Small intestine (tissue), 7 donors: Measurements from ENCODE around the gene SNX30. TPM values are rescaled to one million over a fixed set of nuclear protein-coding genes. Genes with fewer than 3 reads are reported as not detected.

Experiments
- DNase-seq, 2 donors: peaks; one replicate each; pipeline versions ENCODE4 v3.0.0 to v3.0.0-alpha.2; 2013
- FAIRE-seq: peaks from 2 replicates; lab custom pipeline; 2012; peaks lifted over from hg19 to GRCh38; lab: Jason Lieb, UNC
- H3K27ac ChIP-seq, 3 donors: one replicate each; pipeline ENCODE4 v1.5.1; 2013; ENCODE audit warnings: low read length in 2 of 3, mild to moderate bottlenecking in 2 of 3, control low read depth in 1 of 3, inconsistent platforms in 1 of 3, low read depth in 1 of 3, moderate library complexity in 1 of 3
- H3K27me3 ChIP-seq, 3 donors: one replicate each; pipeline ENCODE4 v1.6.1; 2013; ENCODE audit warnings: low read length in 3 of 3, inconsistent platforms in 1 of 3; ENCODE audit not compliant: control insufficient read depth in 3 of 3, insufficient read depth in 3 of 3
- H3K36me3 ChIP-seq, 3 donors: one replicate each; pipeline ENCODE4 v1.6.1; 2013; ENCODE audit warnings: low read length in 3 of 3, inconsistent platforms in 1 of 3, low read depth in 1 of 3, mild to moderate bottlenecking in 1 of 3, moderate library complexity in 1 of 3; ENCODE audit not compliant: control insufficient read depth in 3 of 3, insufficient read depth in 2 of 3
- H3K4me1 ChIP-seq, 3 donors: one replicate each; pipeline ENCODE4 v1.6.1; 2013; ENCODE audit warnings: low read length in 2 of 3, inconsistent platforms in 1 of 3, low read depth in 1 of 3, mild to moderate bottlenecking in 1 of 3, moderate library complexity in 1 of 3; ENCODE audit not compliant: control insufficient read depth in 3 of 3, insufficient read depth in 2 of 3
- H3K4me3 ChIP-seq, 3 donors: one replicate each; pipeline ENCODE4 v1.5.1; 2013; ENCODE audit warnings: low read length in 3 of 3, control low read depth in 1 of 3, inconsistent platforms in 1 of 3, low read depth in 1 of 3, mild to moderate bottlenecking in 1 of 3, moderate library complexity in 1 of 3
- H3K9me3 ChIP-seq, 2 donors: one replicate each; pipeline ENCODE4 v1.6.1; 2013; ENCODE audit warnings: low read depth in 1 of 2, low read length in 1 of 2; ENCODE audit not compliant: control insufficient read depth in 2 of 2, insufficient read depth in 1 of 2
- WGBS, 3 donors: extraction: QIAGEN DNeasy Blood & Tissue Kit; methylation state at CpG; one replicate each; pipeline ENCODE4 v1.1.7; 2013; 5-methylcytosine and 5-hydroxymethylcytosine counted together
- polyA plus RNA-seq, 4 donors: library from polyadenylated mRNA; stranded (reverse) in 3 of 4; unstranded in 1 of 4; fragments of 200-250 nt in 3 of 4; fragments of 120-200 nt in 1 of 4; gene quantifications; one replicate each; pipeline versions ENCODE4 v1.2.1 to v1.2.3, GENCODE V29; 2013
- donor health status: healthy with polysubstance abuse.
- donor health status: control.
- donor health status: control.
- donor health status: Bipolar disorder and iron deficiency.
- donor health status: healthy.

SNX30 gene
- polyA plus RNA-seq, 4 donors, result 5.1 to 24.9 (median 6.8) TPM

DNA sequence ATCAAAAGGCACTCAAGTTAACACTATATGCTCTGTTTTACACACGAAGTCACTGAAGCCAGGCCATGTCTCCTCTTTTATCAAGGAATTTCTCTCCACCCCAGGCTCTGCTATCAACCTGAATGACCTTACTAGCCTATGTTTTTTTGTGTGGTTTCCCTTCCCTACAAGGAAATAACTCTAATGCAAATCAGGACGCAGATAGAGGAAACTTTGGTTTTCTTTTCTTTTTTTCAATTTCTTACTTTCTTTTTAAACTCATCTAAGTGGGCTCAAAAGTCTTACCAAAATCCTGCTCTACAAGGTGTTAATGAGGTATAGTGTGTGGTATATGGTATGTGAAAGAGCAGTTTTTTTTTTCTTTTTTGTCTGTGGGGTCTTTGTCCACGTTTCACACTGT is 145.6 kb downstream of the SNX30 start:
- H3K9me3 ChIP-seq, result no peaks in the 10 kb centered on the region
- DNase-seq, result no peak
- H3K4me1 ChIP-seq, result no peaks in the 10 kb centered on the region
- H3K4me3 ChIP-seq, result no peak overlapping the region
- H3K27ac ChIP-seq, result no peak overlapping the region
- no peak for FAIRE-seq
- peaks cover 0 to 1% (median 0%) of the 10 kb centered on the region in 3 donors for H3K36me3 ChIP-seq
- WGBS, 3 donors, result 26 to 50% (median 41%) methylated on average over 3 of the region's 3 CpGs
- peaks cover 0 to 28% (median 2%) of the 10 kb centered on the region in 3 donors for H3K27me3 ChIP-seq

DNA sequence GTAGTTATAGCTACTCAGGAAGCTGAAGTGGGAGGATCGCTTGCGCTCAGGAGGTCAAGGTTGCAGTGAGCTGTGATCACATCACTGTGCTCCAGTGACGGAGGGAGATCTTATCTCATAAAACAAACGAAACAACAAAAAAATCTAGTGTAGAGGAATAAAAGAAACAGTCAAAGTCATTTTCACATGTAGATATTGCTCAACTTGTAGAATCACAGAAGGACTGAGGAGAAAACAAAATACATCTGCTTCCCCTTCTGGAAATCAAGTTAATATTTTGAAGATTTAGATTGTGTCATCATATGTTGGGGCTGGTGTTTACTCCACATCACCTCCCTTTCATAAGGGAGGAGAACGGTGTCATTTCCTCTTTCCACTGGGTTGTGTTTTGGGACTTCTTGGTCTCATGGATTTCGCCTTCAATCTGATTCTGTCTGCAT is 148.3 kb downstream of the SNX30 start:
- no peak overlapping the region for H3K27ac ChIP-seq
- peaks cover 0 to 7% (median 0%) of the 10 kb centered on the region in 3 donors for H3K27me3 ChIP-seq
- H3K4me1 ChIP-seq, result no peaks in the 10 kb centered on the region
- WGBS, 3 donors, result 34 to 45% (median 40%) methylated on average over 6 of the region's 6 CpGs
- no peak for DNase-seq
- no peak overlapping the region for H3K4me3 ChIP-seq
- no peaks in the 10 kb centered on the region for H3K36me3 ChIP-seq
- no peak for FAIRE-seq
- H3K9me3 ChIP-seq, result no peaks in the 10 kb centered on the region

DNA sequence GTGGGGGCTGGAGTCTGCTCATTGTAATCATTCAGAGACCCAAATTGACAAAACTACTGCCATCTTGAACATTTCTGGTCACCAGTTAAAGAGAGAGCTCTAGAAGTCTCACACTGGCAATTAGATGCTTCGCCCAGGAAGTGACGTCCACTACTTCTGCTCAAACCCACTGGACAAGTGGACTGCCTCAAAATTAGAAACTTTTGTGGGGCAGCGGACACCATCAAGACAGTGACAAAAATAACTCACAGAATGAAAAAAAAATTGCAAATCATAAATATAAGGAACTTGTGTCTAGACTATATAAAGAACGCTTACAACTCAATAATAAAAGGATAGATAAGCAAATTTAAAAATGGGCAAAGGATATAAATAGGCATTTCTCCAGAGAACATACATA is 149.9 kb downstream of the SNX30 start:
- WGBS, 3 donors, result 73 to 78% (median 78%) methylated on average over 4 of the region's 4 CpGs
- Histone ChIP-seq H3K27me3 (no peaks in the 10 kb centered on the region), H3K9me3 (no peaks in the 10 kb centered on the region), H3K4me3 (no peak overlapping the region), H3K36me3 (no peaks in the 10 kb centered on the region), H3K27ac (no peak overlapping the region), H3K4me1 (no peaks in the 10 kb centered on the region)
- FAIRE-seq (no peak), DNase-seq (no peak)

DNA sequence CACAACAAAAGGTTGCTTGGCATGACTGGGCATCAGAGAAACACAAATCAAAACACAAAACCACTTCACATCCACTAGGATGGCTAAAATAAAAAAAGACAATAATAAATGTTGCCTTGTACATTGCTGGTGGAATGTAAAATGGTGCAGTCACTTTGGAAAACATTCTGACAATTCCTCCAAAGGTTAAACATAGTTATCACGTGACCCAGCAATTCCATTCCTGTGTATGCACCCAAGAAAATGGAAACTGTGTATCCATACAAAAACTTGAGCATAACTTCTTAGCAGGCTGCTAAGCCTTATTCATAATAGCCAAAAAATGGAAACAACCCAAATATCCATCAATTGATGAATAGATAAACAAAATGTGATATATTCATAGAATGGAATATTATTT is 150.3 kb downstream of the SNX30 start:
- H3K36me3 ChIP-seq, result no peaks in the 10 kb centered on the region
- WGBS, 3 donors, result 36 to 56% (median 46%) methylated on average over 1 of the region's 1 CpG
- H3K4me3 ChIP-seq, result no peak overlapping the region
- DNase-seq (no peak), FAIRE-seq (no peak)
- H3K27ac ChIP-seq, result no peak overlapping the region
- no peaks in the 10 kb centered on the region for H3K27me3 ChIP-seq
- H3K4me1 ChIP-seq, result no peaks in the 10 kb centered on the region
- H3K9me3 ChIP-seq, result no peaks in the 10 kb centered on the region

DNA sequence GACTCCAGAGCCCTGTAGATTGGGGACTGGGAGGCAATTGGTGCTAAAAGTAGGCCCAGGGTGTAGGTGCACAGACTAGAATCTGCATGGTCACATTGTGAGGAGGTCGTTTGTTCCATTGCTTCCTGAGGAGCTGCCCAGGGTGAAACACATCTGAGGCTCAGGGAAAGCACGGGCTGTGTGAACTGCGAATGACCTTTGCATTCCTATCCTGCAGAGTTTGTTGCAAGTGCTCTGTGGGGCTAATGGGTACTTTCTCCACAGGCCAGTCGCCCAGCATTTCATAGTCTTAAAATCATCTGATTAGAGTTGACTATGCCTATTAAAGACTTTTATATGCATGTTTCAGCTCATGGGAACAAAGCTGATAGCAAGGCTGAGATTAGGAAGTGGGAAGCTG is 154.5 kb downstream of the SNX30 start:
- Histone ChIP-seq H3K4me3 (no peak overlapping the region), H3K27ac (no peak overlapping the region), H3K9me3 (no peaks in the 10 kb centered on the region), H3K4me1 (no peaks in the 10 kb centered on the region), H3K27me3 (no peaks in the 10 kb centered on the region), H3K36me3 (no peaks in the 10 kb centered on the region)
- DNase-seq (no peak), FAIRE-seq (no peak)
- WGBS, 3 donors, result 62 to 68% (median 62%) methylated on average over 4 of the region's 4 CpGs

DNA sequence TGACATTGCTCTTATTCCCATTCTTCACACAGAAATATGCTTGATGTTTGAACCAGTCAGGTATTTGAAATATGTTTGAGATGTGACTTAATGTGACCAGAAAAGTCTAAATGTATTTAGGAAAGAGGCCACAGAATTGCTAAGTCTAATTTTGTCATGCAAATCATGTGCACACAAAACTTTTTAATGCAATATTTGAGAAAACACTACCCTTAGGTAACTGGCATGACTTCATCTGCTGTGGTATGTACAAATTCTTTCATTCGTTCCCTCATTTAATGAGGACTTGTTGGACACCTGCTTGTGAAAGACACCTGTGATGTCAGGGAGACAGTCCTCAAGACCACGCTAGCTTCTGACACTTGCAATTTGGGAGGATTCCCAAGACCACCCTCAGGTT is 161.2 kb downstream of the SNX30 start:
- Histone ChIP-seq H3K9me3 (no peaks in the 10 kb centered on the region), H3K4me1 (no peaks in the 10 kb centered on the region), H3K36me3 (no peaks in the 10 kb centered on the region), H3K27me3 (no peaks in the 10 kb centered on the region), H3K27ac (no peak overlapping the region), H3K4me3 (no peak overlapping the region)
- FAIRE-seq (no peak), DNase-seq (no peak)
- 67 to 91% (median 70%) methylated on average over 2 of the region's 2 CpGs for WGBS, 3 donors

DNA sequence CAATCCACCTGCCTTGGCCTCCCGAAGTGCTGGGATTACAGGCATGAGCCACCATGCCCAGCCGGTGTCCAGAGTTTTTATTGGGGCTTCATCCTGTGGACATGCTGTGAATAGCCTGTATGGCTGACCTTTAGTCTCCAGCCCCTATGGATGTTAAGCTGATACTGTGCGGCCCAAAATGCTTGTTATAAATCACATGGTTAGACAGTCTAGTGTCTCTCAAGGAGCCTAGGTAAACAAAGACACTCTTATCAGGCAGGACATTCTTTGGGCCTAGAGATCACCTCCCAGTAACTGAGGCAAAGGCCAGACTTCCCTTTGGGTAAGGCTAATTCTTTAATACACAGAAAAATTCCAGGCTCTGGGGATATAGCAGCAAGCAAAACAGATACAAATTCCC is 162.1 kb downstream of the SNX30 start:
- H3K4me1 ChIP-seq, result peaks cover 0 to 5% (median 0%) of the 10 kb centered on the region in 3 donors
- FAIRE-seq, result no peak
- WGBS, 3 donors, result 83 to 89% (median 87%) methylated on average over 3 of the region's 3 CpGs

DNA sequence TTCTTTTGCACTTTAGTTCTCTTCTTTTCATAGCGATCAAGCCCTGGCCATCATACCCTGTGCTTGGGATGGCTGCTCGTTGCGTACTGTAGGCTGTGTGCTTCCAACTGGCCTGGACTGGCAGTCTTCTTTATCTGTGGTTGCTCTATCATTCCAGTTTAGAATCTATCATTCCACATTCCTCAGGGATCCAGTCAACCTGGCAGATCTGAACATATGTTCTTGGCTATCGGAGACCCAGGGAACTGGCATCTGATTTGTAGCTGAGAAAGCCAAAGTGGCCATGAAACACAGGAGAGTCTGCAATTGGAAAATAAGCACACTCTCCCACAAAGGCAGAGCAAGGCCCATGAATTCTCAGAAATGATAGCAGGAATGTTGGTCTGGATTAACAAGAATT is 162.8 kb downstream of the SNX30 start:
- WGBS, 3 donors, result 93 to 99% (median 95%) methylated on average over 4 of the region's 4 CpGs
- no peak for FAIRE-seq
- Histone ChIP-seq H3K4me3 (no peak overlapping the region), H3K36me3 (no peaks in the 10 kb centered on the region), H3K4me1 (peaks cover 0 to 11% (median 0%) of the 10 kb centered on the region in 3 donors), H3K9me3 (peaks cover 0 to 8% of the 10 kb centered on the region in 2 donors), H3K27ac (no peak overlapping the region), H3K27me3 (no peaks in the 10 kb centered on the region)
- DNase-seq, result no peak

More for the DNA sequence above, 162.1 kb downstream of the SNX30 start:
- DNase-seq, result no peak
- Histone ChIP-seq H3K27me3 (no peaks in the 10 kb centered on the region), H3K36me3 (no peaks in the 10 kb centered on the region), H3K9me3 (peaks cover 0 to 3% of the 10 kb centered on the region in 2 donors), H3K27ac (no peak overlapping the region), H3K4me3 (no peak overlapping the region)

DNA sequence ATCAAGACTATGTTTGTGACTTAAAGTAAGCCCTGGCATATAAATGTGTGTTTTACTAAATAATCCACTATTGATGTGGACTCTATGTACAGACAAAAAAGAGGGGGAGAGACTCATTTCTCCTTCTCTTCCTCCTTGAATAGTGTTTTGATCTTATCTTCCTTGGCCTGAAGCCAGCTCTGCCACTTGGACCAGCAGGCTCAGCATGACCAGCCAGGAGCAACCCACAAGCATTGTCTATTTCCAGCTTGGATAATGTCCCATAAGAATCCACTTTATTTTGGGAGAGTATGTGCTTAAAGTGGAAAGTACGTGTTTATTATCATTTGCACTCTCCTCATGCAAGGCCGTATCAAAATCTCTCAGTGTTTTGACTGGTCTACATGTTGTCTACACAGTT is 164.0 kb downstream of the SNX30 start:
- Histone ChIP-seq H3K36me3 (no peaks in the 10 kb centered on the region), H3K4me3 (no peak overlapping the region), H3K27me3 (no peaks in the 10 kb centered on the region), H3K27ac (no peak overlapping the region), H3K4me1 (peaks cover 0 to 14% (median 0%) of the 10 kb centered on the region in 3 donors), H3K9me3 (peaks cover 0 to 11% of the 10 kb centered on the region in 2 donors)
- WGBS, 3 donors, result 73 to 91% (median 82%) methylated on average over 2 of the region's 2 CpGs
- DNase-seq, result no peak
- no peak for FAIRE-seq
